Psoas muscle (tissue), 8 donors: ENCODE results near the gene RIMBP2. TPM values are rescaled to one million over a fixed set of nuclear protein-coding genes. Genes with fewer than 3 reads are reported as not detected.

Experiments
- ATAC-seq, 4 donors: fragments of 200-7000 bp; cut with Tn5 transposase; one replicate each; pipeline ENCODE4 v1.9.1; 2020; ENCODE audit warnings: moderate library complexity in 3 of 4, mild to moderate bottlenecking in 2 of 4
- DNase-seq, 2 donors: peaks; one replicate each; pipeline ENCODE4 v3.0.0-alpha.2; 2020
- H3K27ac ChIP-seq: fragments of 200-600 bp; one replicate; pipeline ENCODE4 v1.8.0; 2022
- H3K27me3 ChIP-seq, 3 donors: fragments of 200-600 bp in 1 of 3; one replicate each; pipeline versions ENCODE4 v1.6.1 to v1.8.0; 2013 to 2022; ENCODE audit warnings: low read length in 2 of 3, mild to moderate bottlenecking in 2 of 3, moderate library complexity in 1 of 3; ENCODE audit not compliant: insufficient read depth in 3 of 3
- H3K36me3 ChIP-seq, 2 donors: fragments of 200-600 bp in 1 of 2; one replicate each; pipeline versions ENCODE4 v1.6.1 to v1.8.0; 2013 to 2022; ENCODE audit warnings: low read depth in 1 of 2, mild to moderate bottlenecking in 1 of 2, moderate library complexity in 1 of 2; ENCODE audit not compliant: insufficient read depth in 1 of 2
- H3K4me1 ChIP-seq: fragments of 200-600 bp; one replicate; pipeline ENCODE4 v1.8.0; 2022
- H3K4me3 ChIP-seq: fragments of 200-600 bp; one replicate; pipeline ENCODE4 v1.8.0; 2022; ENCODE audit warnings: mild to moderate bottlenecking
- H3K9me3 ChIP-seq: fragments of 200-600 bp; one replicate; pipeline ENCODE4 v1.8.0; 2022
- WGBS, 3 donors: extraction: QIAGEN DNeasy Blood & Tissue Kit; methylation state at CpG; one replicate each; pipeline versions ENCODE4 v1.1.6 to v1.1.7; 2013; 5-methylcytosine and 5-hydroxymethylcytosine counted together
- intact Hi-C, 2 donors: fragments of 100-400 bp; cut with DNase I; formaldehyde crosslinking; loops; one replicate each; pipeline versions ENCODE4 v1.11.0 to v1.14.2; 2022
- polyA plus RNA-seq, 3 donors: library from polyadenylated mRNA; stranded (reverse); fragments of 200-250 nt; gene quantifications; one replicate each; pipeline ENCODE4 v1.2.3, GENCODE V29; 2013
- total RNA-seq, 4 donors: library from RNA; stranded (reverse); fragmentation: NEBNext Ultra II Directional in 2 of 4; extraction: Animal tissue kit (Norgen Biotek cat#: 25700) in 2 of 4; gene quantifications; one replicate each; pipeline versions ENCODE4 v1.2.1 to v1.2.4, GENCODE V29; 2021 to 2023
- TF ChIP-seq, protein P1 (sequence below): fragments of 200-600 bp; IDR thresholded peaks from one replicate; pipeline ENCODE4 v1.8.0; 2022; ENCODE audit warnings: antibody characterized with exemption
- donor health status: healthy with polysubstance abuse.
- donor health status: DM: no; HTN: no; CAD: no; lungs with moderate emphysema.
- donor health status: Bipolar disorder and iron deficiency.
- donor health status: healthy.
- donor health status: DM: yes; HTN: yes; CAD: no.
- donor health status: DM: no; HTN: no; CAD: no.
- donor health status: DM: no; HTN: no; CAD: no.
- donor health status: DM: yes; HTN: yes; CAD: no.

RIMBP2 gene
- total and polyA plus RNA-seq, 7 donors: 0.05 to 1.2 (median 0.21) TPM

DNA sequence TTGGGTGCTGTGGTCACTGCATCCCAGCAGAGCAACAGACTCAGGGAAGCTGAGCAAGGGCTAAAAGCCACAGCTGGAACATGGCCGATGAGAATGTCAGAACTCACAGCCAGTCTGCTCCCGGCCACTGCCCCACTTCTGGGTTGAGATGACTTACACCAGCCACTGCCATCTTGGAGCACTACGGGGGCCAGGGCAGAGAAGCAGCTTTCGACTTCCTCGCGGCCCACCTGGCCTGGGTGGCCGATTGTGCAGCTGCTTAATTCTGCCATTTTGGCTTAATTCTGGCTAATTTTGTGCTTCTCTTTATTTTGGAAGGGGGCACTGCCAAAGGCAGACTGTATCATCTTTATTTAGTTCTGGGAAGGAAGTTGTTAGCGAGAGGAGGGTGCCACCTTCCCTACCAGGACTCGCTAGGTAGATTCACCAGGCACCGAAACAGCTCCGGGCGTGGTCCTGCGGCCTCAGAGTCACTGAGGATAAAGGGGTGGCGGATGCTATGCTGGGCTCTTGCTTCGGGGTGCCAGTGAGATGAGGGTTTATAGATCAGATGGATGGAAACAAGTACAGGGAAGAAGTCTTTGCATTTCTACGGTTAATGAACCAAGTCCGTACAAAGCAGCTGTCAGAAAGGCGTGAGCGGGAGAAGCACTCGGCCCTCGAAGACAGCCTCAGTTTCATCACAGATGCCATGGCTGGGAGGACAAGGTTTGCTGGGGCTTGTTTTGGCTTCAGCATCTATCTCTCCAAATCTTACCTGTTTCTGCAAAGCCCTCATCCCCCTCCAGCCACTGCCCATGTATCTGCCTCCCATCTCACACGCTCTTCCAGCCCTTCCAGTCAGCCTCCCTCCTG is 230.6 kb downstream of the RIMBP2 start:
- no peaks in the 10 kb centered on the region for H3K27me3 ChIP-seq
- no peaks in the 10 kb centered on the region for H3K9me3 ChIP-seq
- H3K27ac ChIP-seq: no peak overlapping the region
- no peaks in the 10 kb centered on the region for H3K36me3 ChIP-seq
- H3K4me1 ChIP-seq: no peaks in the 10 kb centered on the region
- WGBS, 3 donors: 50 to 61% (median 59%) methylated on average over 21 to 22 of the region's 22 CpGs
- DNase-seq: no peak
- no peak overlapping the region for H3K4me3 ChIP-seq
- ATAC-seq: no peak
- TF ChIP-seq, protein P1, sequence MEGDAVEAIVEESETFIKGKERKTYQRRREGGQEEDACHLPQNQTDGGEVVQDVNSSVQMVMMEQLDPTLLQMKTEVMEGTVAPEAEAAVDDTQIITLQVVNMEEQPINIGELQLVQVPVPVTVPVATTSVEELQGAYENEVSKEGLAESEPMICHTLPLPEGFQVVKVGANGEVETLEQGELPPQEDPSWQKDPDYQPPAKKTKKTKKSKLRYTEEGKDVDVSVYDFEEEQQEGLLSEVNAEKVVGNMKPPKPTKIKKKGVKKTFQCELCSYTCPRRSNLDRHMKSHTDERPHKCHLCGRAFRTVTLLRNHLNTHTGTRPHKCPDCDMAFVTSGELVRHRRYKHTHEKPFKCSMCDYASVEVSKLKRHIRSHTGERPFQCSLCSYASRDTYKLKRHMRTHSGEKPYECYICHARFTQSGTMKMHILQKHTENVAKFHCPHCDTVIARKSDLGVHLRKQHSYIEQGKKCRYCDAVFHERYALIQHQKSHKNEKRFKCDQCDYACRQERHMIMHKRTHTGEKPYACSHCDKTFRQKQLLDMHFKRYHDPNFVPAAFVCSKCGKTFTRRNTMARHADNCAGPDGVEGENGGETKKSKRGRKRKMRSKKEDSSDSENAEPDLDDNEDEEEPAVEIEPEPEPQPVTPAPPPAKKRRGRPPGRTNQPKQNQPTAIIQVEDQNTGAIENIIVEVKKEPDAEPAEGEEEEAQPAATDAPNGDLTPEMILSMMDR: no peak
- intact Hi-C loops: no loop called here

- Histone ChIP-seq H3K27ac (no peak overlapping the region), H3K4me1 (no peaks in the 10 kb centered on the region), H3K36me3 (no peaks in the 10 kb centered on the region), H3K9me3 (no peaks in the 10 kb centered on the region), H3K27me3 (no peaks in the 10 kb centered on the region), H3K4me3 (no peak overlapping the region)
- intact Hi-C loops: no loop called here
- TF ChIP-seq, protein P1: no peak
- no peak for DNase-seq
- no peak for ATAC-seq
- WGBS, 3 donors: 59 to 62% (median 60%) methylated on average over 11 of the region's 11 CpGs
These were observed 231.9 kb downstream of the RIMBP2 start for GRCh38 chr12:130484221-130484620.

- no peaks in the 10 kb centered on the region for H3K27me3 ChIP-seq
- H3K4me1 ChIP-seq: no peaks in the 10 kb centered on the region
- WGBS, 3 donors: 77 to 79% (median 78%) methylated on average over 26 of the region's 26 CpGs
- ATAC-seq (no peak), DNase-seq (no peak)
- TF ChIP-seq, protein P1: no peak
- no peaks in the 10 kb centered on the region for H3K36me3 ChIP-seq
- H3K4me3 ChIP-seq: no peak overlapping the region
- no peak overlapping the region for H3K27ac ChIP-seq
- intact Hi-C loops: no loop called here
- no peaks in the 10 kb centered on the region for H3K9me3 ChIP-seq
These were observed 232.4 kb downstream of the RIMBP2 start for GRCh38 chr12:130483616-130484180.

DNA sequence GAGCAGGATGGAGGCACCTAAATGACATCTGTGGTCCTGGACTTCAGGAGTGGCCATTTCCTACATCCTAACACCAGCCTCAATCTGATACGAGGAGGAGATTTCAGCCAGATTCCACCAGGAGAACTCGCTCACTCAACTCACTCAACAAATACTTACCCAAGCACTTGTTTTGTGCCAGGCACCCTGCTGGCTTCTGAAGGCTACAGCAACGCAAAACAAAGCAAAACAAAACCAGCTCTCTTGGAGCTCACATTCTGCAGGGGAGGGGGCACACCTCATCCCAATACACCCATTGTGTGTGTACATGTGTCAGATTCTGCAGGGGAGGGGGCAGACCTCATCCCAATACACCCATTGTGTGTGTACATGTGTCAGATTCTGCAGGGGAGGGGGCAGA is 233.7 kb downstream of the RIMBP2 start:
- DNase-seq: no peak
- H3K36me3 ChIP-seq: no peaks in the 10 kb centered on the region
- TF ChIP-seq, protein P1: no peak
- no peak overlapping the region for H3K4me3 ChIP-seq
- intact Hi-C loops: no loop called here
- WGBS, 3 donors: 46 to 65% (median 53%) methylated on average over 3 of the region's 3 CpGs
- no peak for ATAC-seq
- H3K27ac ChIP-seq: no peak overlapping the region
- no peaks in the 10 kb centered on the region for H3K27me3 ChIP-seq
- no peaks in the 10 kb centered on the region for H3K9me3 ChIP-seq
- H3K4me1 ChIP-seq: no peaks in the 10 kb centered on the region
